Adrenal gland (tissue), 12 donors: ENCODE results near the gene RANBP9. TPM values are rescaled to one million over a fixed set of nuclear protein-coding genes. Genes with fewer than 3 reads are reported as not detected.

Experiments
- DNase-seq, 7 donors: peaks; one replicate each; pipeline ENCODE4 v3.0.0-alpha.2; 2019 to 2020
- H3K27ac ChIP-seq, 5 donors: fragments of 200-600 bp; sonication (generic) in 4 of 5; 1 replicate in 3 of 5; 2 replicates in 2 of 5; pipeline versions ENCODE4 v1.5.1 to v1.8.0; 2016 to 2020; ENCODE audit warnings: mild to moderate bottlenecking in 1 of 5
- H3K27me3 ChIP-seq: fragments of 200-600 bp; 2 replicates; pipeline ENCODE4 v1.8.0; 2021
- H3K36me3 ChIP-seq, 2 donors: fragments of 200-600 bp; replicated peaks in 1 of 2; 1 replicate in 1 of 2; 2 replicates in 1 of 2; pipeline versions ENCODE4 v1.5.1 to v1.8.0; 2018 to 2022
- H3K4me1 ChIP-seq, 2 donors: fragments of 200-600 bp; replicated peaks in 1 of 2; 1 replicate in 1 of 2; 2 replicates in 1 of 2; pipeline versions ENCODE4 v1.5.1 to v1.8.0; 2018 to 2021
- H3K4me3 ChIP-seq, 4 donors: fragments of 200-600 bp; sonication (generic) in 3 of 4; one replicate each; pipeline ENCODE4 v1.5.1; 2016 to 2018
- H3K9me3 ChIP-seq, 3 donors: fragments of 200-600 bp; sonication (generic) in 1 of 3; replicated peaks in 1 of 3; 1 replicate in 2 of 3; 2 replicates in 1 of 3; pipeline versions ENCODE4 v1.5.1 to v1.8.0; 2016 to 2021
- CTCF ChIP-seq, 6 experiments: fragments of 450-650 bp in 4 of 6; fragments of 200-600 bp in 2 of 6; sonication (generic) in 1 of 6; IDR thresholded peaks; 1 replicate in 5 of 6; 2 replicates in 1 of 6; pipeline versions ENCODE4 v1.5.1 to v1.8.0; 2016 to 2021; ENCODE audit warnings: antibody characterized with exemption in 6 of 6, mild to moderate bottlenecking in 2 of 6, moderate library complexity in 1 of 6
- POLR2A ChIP-seq, 2 donors: fragments of 450-650 bp; IDR thresholded peaks; one replicate each; pipeline ENCODE4 v1.6.1; 2017; ENCODE audit warnings: antibody characterized with exemption in 2 of 2, mild to moderate bottlenecking in 2 of 2, moderate library complexity in 1 of 2
- WGBS, 4 donors: extraction: QIAGEN DNeasy Blood & Tissue Kit in 2 of 4; methylation state at CpG; one replicate each; pipeline versions ENCODE4 v1.1.5 to v1.1.7; 2013 to 2017; 5-methylcytosine and 5-hydroxymethylcytosine counted together
- intact Hi-C, 2 donors: fragments of 100-400 bp; cut with DNase I; formaldehyde crosslinking; loops; one replicate each; pipeline versions ENCODE4 v1.14.1 to v1.15.0; 2022 to 2023
- polyA plus RNA-seq, 3 donors: library from polyadenylated mRNA; stranded (reverse); fragments of 200-250 nt in 2 of 3; fragments of 350-450 nt in 1 of 3; fragmentation: Illumina TruSeq in 1 of 3; extraction: RNeasy Lipid Tissue Mini Kit (QIAGEN cat#74804) in 1 of 3; gene quantifications; one replicate each; pipeline ENCODE4 v1.2.3, GENCODE V29; 2013 to 2014
- total RNA-seq, 9 donors: library from RNA; depleted of rRNA in 4 of 9; stranded (reverse); fragments of >200 nt in 4 of 9; fragments of 120-200 nt in 1 of 9; fragmentation: NEBNext Ultra II Directional in 1 of 9; extraction: Animal tissue kit (Norgen Biotek cat#: 25700) in 1 of 9; gene quantifications; one replicate each; pipeline versions ENCODE4 v1.1.0 to v1.2.4, GENCODE V29; 2013 to 2023
- donor health status: healthy with polysubstance abuse.
- donor health status: Bipolar disorder and iron deficiency.
- donor health status: DM: yes; HTN: yes; CAD: no.
- donor health status: DM: no; HTN: no; CAD: no.
- donor health status: DM: no; HTN: no; CAD: no.
- donor health status: DM: yes; HTN: yes; CAD: no.

RANBP9 gene
- total and polyA plus RNA-seq, 12 donors: 20.1 to 63.1 (median 37.9) TPM

GRCh38 chr6:13593720-13594119, 117.9 kb downstream of the RANBP9 start:
- intact Hi-C loops: no loop called here
- no peak for DNase-seq
- H3K4me3 ChIP-seq: no peak overlapping the region
- peaks cover 0 to 12% of the 10 kb centered on the region in 2 donors for H3K36me3 ChIP-seq
- H3K4me1 ChIP-seq: no peaks in the 10 kb centered on the region
- H3K27me3 ChIP-seq: no peaks in the 10 kb centered on the region
- WGBS, 4 donors: 87 to 95% (median 89%) methylated on average over 6 of the region's 6 CpGs
- no peak overlapping the region for H3K27ac ChIP-seq
- H3K9me3 ChIP-seq: no peaks in the 10 kb centered on the region
- no peak for TF ChIP-seq CTCF (IDR thresholded peaks at IDR 0.05)
- no peak for TF ChIP-seq POLR2A (IDR thresholded peaks at IDR 0.05)

- TF ChIP-seq CTCF (IDR thresholded peaks at IDR 0.05) (no peak), POLR2A (IDR thresholded peaks at IDR 0.05) (no peak)
- 65 to 92% (median 87%) methylated on average over 6 of the region's 6 CpGs for WGBS, 4 donors
- no peaks in the 10 kb centered on the region for H3K9me3 ChIP-seq
- no peak for DNase-seq
- H3K27me3 ChIP-seq: no peaks in the 10 kb centered on the region
- H3K27ac ChIP-seq: no peak overlapping the region
- H3K4me1 ChIP-seq: no peaks in the 10 kb centered on the region
- H3K36me3 ChIP-seq: peaks cover 0 to 16% of the 10 kb centered on the region in 2 donors
- intact Hi-C loops: no loop called here
- H3K4me3 ChIP-seq: no peak overlapping the region
Measured at GRCh38 chr6:13593103-13593502, 118.5 kb downstream of the RANBP9 start.

GRCh38 chr6:13591205-13591921, 120.3 kb downstream of the RANBP9 start:
- WGBS, 4 donors: 95 to 98% (median 97%) methylated on average over 15 to 21 of the region's 21 CpGs
- intact Hi-C loops: no loop called here
- Histone ChIP-seq H3K4me1 (no peaks in the 10 kb centered on the region), H3K27me3 (no peaks in the 10 kb centered on the region), H3K9me3 (no peaks in the 10 kb centered on the region), H3K36me3 (peaks cover 0 to 23% of the 10 kb centered on the region in 2 donors), H3K27ac (no peak overlapping the region), H3K4me3 (no peak overlapping the region)
- TF ChIP-seq POLR2A (IDR thresholded peaks at IDR 0.05) (no peak), CTCF (IDR thresholded peaks at IDR 0.05) (no peak)
- DNase-seq: no peak

- TF ChIP-seq POLR2A (IDR thresholded peaks at IDR 0.05): no peak
- TF ChIP-seq CTCF (IDR thresholded peaks at IDR 0.05): no peak
- no peak for DNase-seq
- Histone ChIP-seq H3K4me1 (no peaks in the 10 kb centered on the region), H3K4me3 (no peak overlapping the region), H3K9me3 (no peaks in the 10 kb centered on the region), H3K27me3 (no peaks in the 10 kb centered on the region), H3K36me3 (peaks cover 0 to 20% of the 10 kb centered on the region in 2 donors), H3K27ac (no peak overlapping the region)
- 80 to 93% (median 87%) methylated on average over 1 of the region's 1 CpG for WGBS, 4 donors
- intact Hi-C loops: no loop called here
Measured at GRCh38 chr6:13590574-13591153, 121.0 kb downstream of the RANBP9 start.
